ENCODE results near the gene SCARB1. TPM values are rescaled to one million over a fixed set of nuclear protein-coding genes. Genes with fewer than 3 reads are reported as not detected.
A peak's percentile ranks its signal among the peaks of the same experiment; 100 is the strongest.

Gene SCARB1
- total and polyA plus RNA-seq, 2 of the 13 experiments (the other 11 are each of a cell fraction or from before 2014, with no cell fraction given), result 63.4 to 160 TPM

DNA sequence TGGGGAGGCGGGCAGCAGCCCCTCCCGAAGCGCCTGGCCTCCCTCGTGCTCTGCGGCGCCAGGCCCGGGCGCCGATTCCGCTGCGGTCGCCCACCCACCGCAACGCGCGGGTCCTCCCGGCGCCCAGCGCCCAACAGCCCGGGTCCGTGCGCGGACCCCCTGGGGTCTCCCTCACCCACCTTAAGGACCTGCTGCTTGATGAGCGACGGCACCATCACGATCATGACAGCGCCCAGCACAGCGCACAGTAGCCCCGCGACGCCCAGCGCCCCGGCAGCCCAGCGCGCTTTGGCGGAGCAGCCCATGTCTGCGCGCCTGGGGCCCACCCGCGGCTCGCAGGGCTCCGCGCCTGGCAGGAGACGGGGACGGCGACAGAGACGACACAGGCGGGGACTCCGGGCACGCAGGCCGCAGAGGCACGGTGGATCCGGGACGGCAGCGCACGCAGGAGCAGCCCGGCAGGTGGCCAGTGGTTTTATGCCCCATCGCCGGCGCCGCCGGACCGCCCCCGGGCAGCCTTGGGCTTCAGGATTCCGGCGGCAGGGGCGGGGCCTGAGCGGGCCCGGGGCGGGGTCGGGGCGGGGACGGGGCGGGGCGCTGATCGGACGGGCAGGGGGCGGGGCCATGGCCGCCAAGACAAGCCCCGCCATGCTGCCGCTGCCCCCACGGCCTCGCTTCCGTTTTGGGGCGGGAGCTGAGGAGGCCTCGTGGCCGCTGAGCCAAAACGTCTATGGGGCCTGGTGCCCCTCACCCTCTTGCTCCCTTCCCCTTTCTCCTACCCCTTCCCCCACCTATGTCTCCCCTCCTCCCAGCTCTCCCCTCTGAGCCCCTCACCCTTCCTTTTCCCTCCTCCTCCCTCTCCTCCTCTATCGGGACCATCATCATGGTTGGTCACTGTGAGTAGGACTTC, at the start of gene SCARB1 (continued):
- TF ChIP-seq ETV5 (CRISPR knock-in tag; IDR thresholded peaks at IDR 0.05; ENCODE audit: borderline replicate concordance) (peak; percentile 79; the same call in 1 of the 2 replicates), JARID2 (CRISPR knock-in tag; IDR thresholded peaks at IDR 0.05; ENCODE audit: insufficient replicate concordance) (no peak), NFE2L1 (CRISPR knock-in tag; IDR thresholded peaks at IDR 0.05; ENCODE audit: borderline replicate concordance) (no peak), DR1 (CRISPR knock-in tag; IDR thresholded peaks at IDR 0.05) (peak; percentile 95), REXO4 (CRISPR knock-in tag; IDR thresholded peaks at IDR 0.05; ENCODE audit: borderline replicate concordance) (no peak), SUZ12 (IDR thresholded peaks at IDR 0.05; ENCODE audit: low read depth, low read length) (no peak), ZNF83 (CRISPR knock-in tag; IDR thresholded peaks at IDR 0.05; ENCODE audit: borderline replicate concordance) (peak; percentile 64; the same call in 1 of the 2 replicates), PHB2 (IDR thresholded peaks at IDR 0.05; ENCODE audit: partially characterized antibody) (no peak), NFYC (CRISPR knock-in tag; IDR thresholded peaks at IDR 0.05) (no peak), ZBTB1 (CRISPR knock-in tag; IDR thresholded peaks at IDR 0.05; ENCODE audit: borderline replicate concordance) (no peak), RXRB (CRISPR knock-in tag; IDR thresholded peaks at IDR 0.05; ENCODE audit: borderline replicate concordance) (peak; percentile 5; the same call in 1 of the 2 replicates), ZFP62 (CRISPR knock-in tag; IDR thresholded peaks at IDR 0.05) (no peak), ZSCAN29 (CRISPR knock-in tag; conservative IDR thresholded peaks at IDR 0.05) (no peak), SAP130 (CRISPR knock-in tag; IDR thresholded peaks at IDR 0.05; ENCODE audit: low read depth) (peak; percentile 80), TP53 (CRISPR knock-in tag; conservative IDR thresholded peaks at IDR 0.05) (no peak), ZZZ3 (CRISPR knock-in tag; IDR thresholded peaks at IDR 0.05; ENCODE audit: borderline replicate concordance) (no peak), CEBPB (IDR thresholded peaks at IDR 0.05; ENCODE audit: borderline replicate concordance, low read depth, low read length) (no peak), HDAC2 (CRISPR knock-in tag; IDR thresholded peaks at IDR 0.05) (0 out of 2 replicates have a peak, but pooled peaks have one; percentile 7)
- TF ChIP-seq, protein P1, sequence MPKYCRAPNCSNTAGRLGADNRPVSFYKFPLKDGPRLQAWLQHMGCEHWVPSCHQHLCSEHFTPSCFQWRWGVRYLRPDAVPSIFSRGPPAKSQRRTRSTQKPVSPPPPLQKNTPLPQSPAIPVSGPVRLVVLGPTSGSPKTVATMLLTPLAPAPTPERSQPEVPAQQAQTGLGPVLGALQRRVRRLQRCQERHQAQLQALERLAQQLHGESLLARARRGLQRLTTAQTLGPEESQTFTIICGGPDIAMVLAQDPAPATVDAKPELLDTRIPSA (CRISPR knock-in tag; IDR thresholded peaks at IDR 0.05; ENCODE audit: borderline replicate concordance), result no peak
- TF ChIP-seq, protein P2, sequence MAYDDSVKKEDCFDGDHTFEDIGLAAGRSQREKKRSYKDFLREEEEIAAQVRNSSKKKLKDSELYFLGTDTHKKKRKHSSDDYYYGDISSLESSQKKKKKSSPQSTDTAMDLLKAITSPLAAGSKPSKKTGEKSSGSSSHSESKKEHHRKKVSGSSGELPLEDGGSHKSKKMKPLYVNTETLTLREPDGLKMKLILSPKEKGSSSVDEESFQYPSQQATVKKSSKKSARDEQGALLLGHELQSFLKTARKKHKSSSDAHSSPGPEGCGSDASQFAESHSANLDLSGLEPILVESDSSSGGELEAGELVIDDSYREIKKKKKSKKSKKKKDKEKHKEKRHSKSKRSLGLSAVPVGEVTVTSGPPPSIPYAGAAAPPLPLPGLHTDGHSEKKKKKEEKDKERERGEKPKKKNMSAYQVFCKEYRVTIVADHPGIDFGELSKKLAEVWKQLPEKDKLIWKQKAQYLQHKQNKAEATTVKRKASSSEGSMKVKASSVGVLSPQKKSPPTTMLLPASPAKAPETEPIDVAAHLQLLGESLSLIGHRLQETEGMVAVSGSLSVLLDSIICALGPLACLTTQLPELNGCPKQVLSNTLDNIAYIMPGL (CRISPR knock-in tag; IDR thresholded peaks at IDR 0.05; ENCODE audit: borderline replicate concordance in 1 of 2, low read depth in 1 of 2), result peak; percentile 75 to 90
- TF ChIP-seq, protein P3, sequence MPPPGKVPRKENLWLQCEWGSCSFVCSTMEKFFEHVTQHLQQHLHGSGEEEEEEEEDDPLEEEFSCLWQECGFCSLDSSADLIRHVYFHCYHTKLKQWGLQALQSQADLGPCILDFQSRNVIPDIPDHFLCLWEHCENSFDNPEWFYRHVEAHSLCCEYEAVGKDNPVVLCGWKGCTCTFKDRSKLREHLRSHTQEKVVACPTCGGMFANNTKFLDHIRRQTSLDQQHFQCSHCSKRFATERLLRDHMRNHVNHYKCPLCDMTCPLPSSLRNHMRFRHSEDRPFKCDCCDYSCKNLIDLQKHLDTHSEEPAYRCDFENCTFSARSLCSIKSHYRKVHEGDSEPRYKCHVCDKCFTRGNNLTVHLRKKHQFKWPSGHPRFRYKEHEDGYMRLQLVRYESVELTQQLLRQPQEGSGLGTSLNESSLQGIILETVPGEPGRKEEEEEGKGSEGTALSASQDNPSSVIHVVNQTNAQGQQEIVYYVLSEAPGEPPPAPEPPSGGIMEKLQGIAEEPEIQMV (CRISPR knock-in tag; IDR thresholded peaks at IDR 0.05; ENCODE audit: low read depth), result 0 out of 2 replicates have a peak, but pooled peaks have one; percentile 49
- TF ChIP-seq, protein P4, sequence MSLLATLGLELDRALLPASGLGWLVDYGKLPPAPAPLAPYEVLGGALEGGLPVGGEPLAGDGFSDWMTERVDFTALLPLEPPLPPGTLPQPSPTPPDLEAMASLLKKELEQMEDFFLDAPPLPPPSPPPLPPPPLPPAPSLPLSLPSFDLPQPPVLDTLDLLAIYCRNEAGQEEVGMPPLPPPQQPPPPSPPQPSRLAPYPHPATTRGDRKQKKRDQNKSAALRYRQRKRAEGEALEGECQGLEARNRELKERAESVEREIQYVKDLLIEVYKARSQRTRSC (CRISPR knock-in tag; IDR thresholded peaks at IDR 0.05; ENCODE audit: low read depth), result peak; percentile 54; the same call in 1 of the 2 replicates
- TF ChIP-seq, protein P5, sequence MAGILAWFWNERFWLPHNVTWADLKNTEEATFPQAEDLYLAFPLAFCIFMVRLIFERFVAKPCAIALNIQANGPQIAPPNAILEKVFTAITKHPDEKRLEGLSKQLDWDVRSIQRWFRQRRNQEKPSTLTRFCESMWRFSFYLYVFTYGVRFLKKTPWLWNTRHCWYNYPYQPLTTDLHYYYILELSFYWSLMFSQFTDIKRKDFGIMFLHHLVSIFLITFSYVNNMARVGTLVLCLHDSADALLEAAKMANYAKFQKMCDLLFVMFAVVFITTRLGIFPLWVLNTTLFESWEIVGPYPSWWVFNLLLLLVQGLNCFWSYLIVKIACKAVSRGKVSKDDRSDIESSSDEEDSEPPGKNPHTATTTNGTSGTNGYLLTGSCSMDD (CRISPR knock-in tag; IDR thresholded peaks at IDR 0.05), result no peak
